Fibroblast of lung (primary cell): Measurements from ENCODE around the gene SLC33A1. TPM values are rescaled to one million over a fixed set of nuclear protein-coding genes. Genes with fewer than 3 reads are reported as not detected.
"Not testable (repeated sequence)": the region's sequence is repeated elsewhere in the genome, so short reads cannot be mapped to it uniquely, and the experiment has no call there.

Experiments used
- DNase-seq, 2 donors: peaks; one replicate each; pipeline versions ENCODE4 v3.0.0 to v3.0.0-alpha.2; 2010; ENCODE audit warnings: low read depth in 2 of 2
- H2AFZ ChIP-seq: 2 replicates; pipeline ENCODE4 v1.5.1; 2012; ENCODE audit warnings: low read length, control low read depth, inconsistent platforms
- H3K27ac ChIP-seq: 2 replicates; pipeline ENCODE4 v1.5.1; 2011; ENCODE audit warnings: low read length, control low read depth; ENCODE audit not compliant: insufficient read depth
- H3K27me3 ChIP-seq: 2 replicates; pipeline ENCODE4 v1.5.1; 2011; ENCODE audit warnings: mild to moderate bottlenecking, low read length; ENCODE audit not compliant: control insufficient read depth, insufficient read depth
- H3K36me3 ChIP-seq: 2 replicates; pipeline ENCODE4 v1.5.1; 2011; ENCODE audit warnings: low read length; ENCODE audit not compliant: control insufficient read depth, insufficient read depth
- H3K4me1 ChIP-seq: 2 replicates; pipeline ENCODE4 v1.5.1; 2011; ENCODE audit warnings: low read length; ENCODE audit not compliant: control insufficient read depth, insufficient read depth; ENCODE audit errors: extremely low read depth
- H3K4me2 ChIP-seq: 2 replicates; pipeline ENCODE4 v1.5.1; 2011; ENCODE audit warnings: low read length, control low read depth; ENCODE audit not compliant: insufficient read depth; ENCODE audit errors: extremely low read depth
- H3K4me3 ChIP-seq, 4 experiments: fragments of 200-600 bp in 1 of 4; sonication (generic) in 1 of 4; replicated peaks in 1 of 4; 2 replicates each; pipeline ENCODE4 v1.5.1; 2011 to 2016; ENCODE audit warnings: low read length in 4 of 4, low read depth in 3 of 4, mild to moderate bottlenecking in 3 of 4, control low read depth in 2 of 4, inconsistent platforms in 1 of 4, mixed read lengths in 1 of 4; ENCODE audit not compliant: insufficient read depth in 1 of 4; ENCODE audit errors: control extremely low read depth in 1 of 4
- H3K79me2 ChIP-seq: 2 replicates; pipeline ENCODE4 v1.5.1; 2012; ENCODE audit warnings: mild to moderate bottlenecking, low read length, inconsistent platforms; ENCODE audit not compliant: control insufficient read depth, insufficient read depth
- H3K9ac ChIP-seq: 2 replicates; pipeline ENCODE4 v1.5.1; 2011; ENCODE audit warnings: mild to moderate bottlenecking, low read length, control low read depth; ENCODE audit not compliant: insufficient read depth
- H3K9me3 ChIP-seq: 2 replicates; pipeline ENCODE4 v1.5.1; 2012; ENCODE audit warnings: low read depth, low read length; ENCODE audit not compliant: control insufficient read depth, insufficient read depth
- H4K20me1 ChIP-seq: 2 replicates; pipeline ENCODE4 v1.5.1; 2011; ENCODE audit warnings: low read length; ENCODE audit not compliant: control insufficient read depth, insufficient read depth; ENCODE audit errors: extremely low read depth
- EZH2 ChIP-seq: IDR thresholded peaks from 2 replicates; pipeline ENCODE4 v1.5.1; 2012; ENCODE audit warnings: low read length, control low read depth, mild to moderate bottlenecking; ENCODE audit errors: missing control alignments
- polyA plus RNA-seq, 2 donors: library from polyadenylated mRNA; depleted of rRNA in 1 of 2; stranded (reverse) in 1 of 2; unstranded in 1 of 2; fragments of >200 nt; gene quantifications; 2 replicates each; pipeline ENCODE4 v1.2.1, GENCODE V29; 2011 to 2012; ENCODE audit warnings: missing spikeins in 1 of 2
- total RNA-seq: library from RNA; depleted of rRNA; stranded (reverse); fragments of >200 nt; gene quantifications from 2 replicates; pipeline ENCODE4 v1.2.1, GENCODE V29; 2014
- TF ChIP-seq, protein P1 (sequence below), 2 donors: IDR thresholded peaks in 1 of 2; conservative IDR thresholded peaks in 1 of 2; 1 replicate in 1 of 2; 2 replicates in 1 of 2; pipeline ENCODE4 v1.5.1; 2011 to 2012; ENCODE audit warnings: low read length in 2 of 2, control low read depth in 1 of 2, inconsistent platforms in 1 of 2, low read depth in 1 of 2, mild to moderate bottlenecking in 1 of 2

Gene SLC33A1
- total and polyA plus RNA-seq, 2 donors (not counting 1 experiment from before 2014, with no cell fraction given), result 21.5 to 22.7 TPM

GRCh38 chr3:155835341-155836071 is 18.7 kb downstream of the SLC33A1 start:
- H3K27me3 ChIP-seq, result no peaks in the 10 kb centered on the region
- no peak for DNase-seq
- no peaks in the 10 kb centered on the region for H3K36me3 ChIP-seq
- no peaks in the 10 kb centered on the region for H3K79me2 ChIP-seq
- H3K4me1 ChIP-seq, result no peaks in the 10 kb centered on the region
- H3K9ac ChIP-seq, result no peak overlapping the region
- no peak overlapping the region for H3K4me3 ChIP-seq
- TF ChIP-seq, protein P1, sequence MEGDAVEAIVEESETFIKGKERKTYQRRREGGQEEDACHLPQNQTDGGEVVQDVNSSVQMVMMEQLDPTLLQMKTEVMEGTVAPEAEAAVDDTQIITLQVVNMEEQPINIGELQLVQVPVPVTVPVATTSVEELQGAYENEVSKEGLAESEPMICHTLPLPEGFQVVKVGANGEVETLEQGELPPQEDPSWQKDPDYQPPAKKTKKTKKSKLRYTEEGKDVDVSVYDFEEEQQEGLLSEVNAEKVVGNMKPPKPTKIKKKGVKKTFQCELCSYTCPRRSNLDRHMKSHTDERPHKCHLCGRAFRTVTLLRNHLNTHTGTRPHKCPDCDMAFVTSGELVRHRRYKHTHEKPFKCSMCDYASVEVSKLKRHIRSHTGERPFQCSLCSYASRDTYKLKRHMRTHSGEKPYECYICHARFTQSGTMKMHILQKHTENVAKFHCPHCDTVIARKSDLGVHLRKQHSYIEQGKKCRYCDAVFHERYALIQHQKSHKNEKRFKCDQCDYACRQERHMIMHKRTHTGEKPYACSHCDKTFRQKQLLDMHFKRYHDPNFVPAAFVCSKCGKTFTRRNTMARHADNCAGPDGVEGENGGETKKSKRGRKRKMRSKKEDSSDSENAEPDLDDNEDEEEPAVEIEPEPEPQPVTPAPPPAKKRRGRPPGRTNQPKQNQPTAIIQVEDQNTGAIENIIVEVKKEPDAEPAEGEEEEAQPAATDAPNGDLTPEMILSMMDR (conservative IDR thresholded peaks at IDR 0.05 in 1 of 2, IDR thresholded peaks at IDR 0.05 in 1 of 2; ENCODE audit: low read depth in 1 of 2, low read length in 2 of 2), result no peak
- no peak for TF ChIP-seq EZH2
- H2AFZ ChIP-seq, result no peak overlapping the region
- H3K4me2 ChIP-seq, result no peak overlapping the region
- no peaks in the 10 kb centered on the region for H3K9me3 ChIP-seq
- H3K27ac ChIP-seq, result no peak overlapping the region
- no peaks in the 10 kb centered on the region for H4K20me1 ChIP-seq

DNA sequence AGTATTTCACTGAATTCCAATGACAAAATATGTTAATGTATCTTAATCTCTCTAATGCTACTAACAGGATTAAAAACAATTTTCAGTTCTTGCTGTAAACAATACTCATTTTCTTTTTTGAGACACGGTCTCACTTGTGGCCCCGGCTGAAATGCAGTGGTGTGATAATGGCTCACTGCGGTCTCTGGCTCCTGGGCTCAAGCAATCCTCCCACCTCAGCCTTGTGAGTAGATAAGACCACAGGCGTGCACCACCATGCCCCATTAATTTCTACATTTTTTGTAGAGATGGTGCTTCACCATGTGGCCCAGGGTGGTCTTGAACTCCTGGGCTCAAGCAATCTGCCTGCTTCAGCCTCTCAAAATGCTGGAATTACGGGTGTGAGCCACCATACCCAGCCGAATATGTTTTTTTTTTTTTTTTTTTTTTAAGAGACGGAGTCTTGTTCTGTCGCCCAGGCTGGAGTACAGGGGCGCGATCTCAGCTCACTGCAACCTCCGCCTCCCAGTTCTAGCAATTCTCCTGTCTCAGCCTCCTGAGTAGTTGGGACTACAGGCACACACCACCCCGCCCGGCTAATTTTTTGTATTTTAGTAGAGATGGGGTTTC is 25.6 kb downstream of the SLC33A1 start:
- not testable (repeated sequence) for H4K20me1 ChIP-seq, H3K4me3 ChIP-seq, H3K4me1 ChIP-seq, H3K9ac ChIP-seq, H3K9me3 ChIP-seq, H3K36me3 ChIP-seq, H3K79me2 ChIP-seq, H3K27ac ChIP-seq, H2AFZ ChIP-seq, H3K27me3 ChIP-seq, DNase-seq, H3K4me2 ChIP-seq

DNA sequence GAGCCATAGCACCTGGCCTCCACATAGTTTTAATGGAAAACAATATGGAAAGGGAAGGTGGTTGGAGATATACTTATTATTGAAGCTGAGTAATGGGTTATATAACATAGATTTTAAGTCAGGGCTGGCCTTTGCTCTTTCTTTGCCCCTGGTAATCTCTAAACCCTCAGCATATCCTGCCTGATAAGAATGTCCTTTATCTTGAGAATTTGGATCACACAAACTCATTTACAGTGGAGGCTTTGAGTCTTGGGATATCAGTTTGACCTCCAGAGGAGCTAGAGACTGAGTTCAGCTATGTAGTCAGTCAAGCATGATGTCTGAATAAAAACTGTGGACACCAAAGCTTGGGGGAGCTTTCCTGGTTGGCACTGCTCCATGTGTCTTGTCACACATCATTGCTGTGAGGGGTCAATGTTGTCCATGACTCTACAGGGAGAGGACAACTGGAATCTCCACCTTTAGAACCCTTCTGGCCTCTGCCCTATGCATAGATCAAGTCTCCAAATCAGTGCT is 39.1 kb downstream of the SLC33A1 start:
- H3K27me3 ChIP-seq, result no peaks in the 10 kb centered on the region
- no peaks in the 10 kb centered on the region for H3K79me2 ChIP-seq
- TF ChIP-seq EZH2, result no peak
- TF ChIP-seq, protein P1 (conservative IDR thresholded peaks at IDR 0.05 in 1 of 2, IDR thresholded peaks at IDR 0.05 in 1 of 2; ENCODE audit: low read depth in 1 of 2, low read length in 2 of 2), result no peak
- no peaks in the 10 kb centered on the region for H3K4me1 ChIP-seq
- H3K27ac ChIP-seq, result no peak overlapping the region
- no peak for DNase-seq
- H3K4me2 ChIP-seq, result no peak overlapping the region
- H2AFZ ChIP-seq, result no peak overlapping the region
- no peaks in the 10 kb centered on the region for H3K36me3 ChIP-seq
- H3K9me3 ChIP-seq, result no peaks in the 10 kb centered on the region
- H3K4me3 ChIP-seq, result no peak overlapping the region
- no peak overlapping the region for H3K9ac ChIP-seq
- H4K20me1 ChIP-seq, result no peaks in the 10 kb centered on the region

DNA sequence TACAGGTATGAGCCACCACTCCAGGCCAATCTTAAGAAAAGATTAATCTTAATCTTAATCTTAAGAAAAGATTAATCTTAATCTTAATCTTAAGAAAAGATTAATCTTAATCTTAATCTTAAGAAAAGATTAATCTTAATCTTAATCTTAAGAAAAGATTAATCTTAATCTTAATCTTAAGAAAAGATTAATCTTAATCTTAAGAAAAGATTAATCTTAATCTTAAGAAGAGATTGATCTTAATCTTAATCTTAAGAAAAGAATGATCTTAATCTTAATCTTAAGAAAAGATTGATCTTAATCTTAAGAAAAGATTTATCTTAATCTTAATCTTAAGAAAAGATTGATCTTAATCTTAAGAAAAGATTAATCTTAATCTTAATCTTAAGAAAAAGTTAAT is 41.0 kb downstream of the SLC33A1 start:
- not testable (repeated sequence) for H3K4me2 ChIP-seq, H3K27ac ChIP-seq, DNase-seq, H3K4me3 ChIP-seq, H4K20me1 ChIP-seq, H3K36me3 ChIP-seq, H3K9me3 ChIP-seq, H3K4me1 ChIP-seq, H3K27me3 ChIP-seq, H2AFZ ChIP-seq, H3K9ac ChIP-seq, H3K79me2 ChIP-seq
